NT2/D1 (cell line): ENCODE measurements around the gene MAOB.

Experiments
- SUZ12 ChIP-seq: IDR thresholded peaks from 2 replicates; pipeline ENCODE4 v1.6.1; 2011; ENCODE audit not compliant: insufficient read length, insufficient read depth; ENCODE audit errors: extremely low read depth
- YY1 ChIP-seq: IDR thresholded peaks from 2 replicates; pipeline ENCODE4 v1.6.1; 2011; ENCODE audit not compliant: insufficient read length, insufficient read depth
- ZNF274 ChIP-seq: IDR thresholded peaks from 2 replicates; pipeline ENCODE4 v1.6.1; 2011; ENCODE audit warnings: mild to moderate bottlenecking, low read depth, low read length

- TF ChIP-seq ZNF274 (no peak), SUZ12 (no peak), YY1 (no peak)
These were observed 138.0 kb downstream of the MAOB start for GRCh38 chrX:43744284-43744683.
